HG03469 (cell line): Measurements from ENCODE around the gene MAN2A2.

Experiments
- ATAC-seq: cut with Tn5 transposase; IDR thresholded peaks from one replicate; pipeline ENCODE4 v1.9.1; 2021; ENCODE audit warnings: mild to moderate bottlenecking, moderate library complexity, moderate number of reproducible peaks; ENCODE audit not compliant: unreplicated experiment

MAN2A2 gene

DNA sequence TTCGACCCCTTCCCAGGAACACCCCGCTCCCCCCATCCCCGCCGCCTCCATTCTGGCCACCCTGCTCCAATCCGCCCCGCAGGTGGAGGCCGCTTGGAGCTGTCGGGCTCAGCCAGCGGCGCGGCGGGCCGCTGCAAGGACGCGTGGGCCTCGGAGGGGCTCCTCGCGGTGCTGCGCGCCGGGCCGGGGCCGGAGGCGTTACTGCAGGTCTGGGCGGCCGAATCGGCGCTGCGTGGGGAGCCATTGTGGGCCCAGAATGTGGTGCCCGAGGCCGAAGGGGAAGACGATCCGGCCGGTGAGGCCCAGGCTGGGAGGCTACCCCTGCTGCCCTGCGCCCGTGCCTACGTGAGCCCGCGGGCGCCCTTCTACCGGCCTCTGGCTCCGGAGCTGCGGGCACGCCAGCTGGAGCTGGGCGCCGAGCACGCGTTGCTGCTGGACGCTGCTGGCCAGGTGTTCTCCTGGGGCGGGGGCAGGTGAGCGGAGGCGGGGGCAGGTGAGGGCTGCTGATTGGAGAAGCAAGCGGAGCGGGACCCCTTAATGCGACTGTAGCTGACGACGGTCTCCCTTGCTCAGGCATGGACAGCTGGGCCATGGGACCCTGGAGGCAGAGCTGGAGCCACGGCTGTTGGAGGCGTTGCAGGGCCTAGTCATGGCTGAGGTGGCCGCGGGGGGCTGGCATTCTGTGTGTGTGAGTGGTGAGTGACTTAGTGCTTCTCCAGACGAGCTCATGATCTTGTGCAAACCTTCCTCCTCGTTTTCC lies 54.1 kb downstream of the MAN2A2 start:
- no peak for ATAC-seq

GRCh38 chr15:90957791-90958190 lies 54.7 kb downstream of the MAN2A2 start:
- ATAC-seq, result no peak

DNA sequence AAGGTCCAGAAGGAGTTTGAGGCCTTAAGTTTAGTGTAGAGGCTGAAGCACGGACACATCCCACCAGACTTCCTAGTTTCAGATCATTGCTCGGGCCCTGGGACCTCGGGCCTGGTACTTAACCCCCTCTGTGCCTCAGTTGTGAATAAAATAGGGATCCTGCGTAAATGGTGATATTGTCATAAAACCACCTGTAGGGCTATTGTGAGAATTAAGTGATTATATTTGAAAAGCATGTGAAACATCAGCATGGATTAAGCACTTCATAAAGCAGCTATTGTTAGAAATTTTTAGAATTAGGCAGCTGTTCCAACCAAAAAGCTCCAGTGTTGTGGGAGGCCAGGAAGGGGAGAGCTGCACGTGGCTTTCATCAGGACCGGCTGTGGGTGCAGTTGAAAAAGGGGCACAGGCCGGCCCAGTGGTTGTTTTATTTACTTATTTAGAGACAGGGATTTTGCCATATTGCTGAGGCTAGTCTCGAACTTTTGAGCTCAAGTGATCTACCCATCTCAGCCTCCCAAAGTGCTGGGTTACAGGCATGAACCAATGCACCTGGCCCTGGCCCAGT lies 56.0 kb downstream of the MAN2A2 start:
- ATAC-seq, result no peak

DNA sequence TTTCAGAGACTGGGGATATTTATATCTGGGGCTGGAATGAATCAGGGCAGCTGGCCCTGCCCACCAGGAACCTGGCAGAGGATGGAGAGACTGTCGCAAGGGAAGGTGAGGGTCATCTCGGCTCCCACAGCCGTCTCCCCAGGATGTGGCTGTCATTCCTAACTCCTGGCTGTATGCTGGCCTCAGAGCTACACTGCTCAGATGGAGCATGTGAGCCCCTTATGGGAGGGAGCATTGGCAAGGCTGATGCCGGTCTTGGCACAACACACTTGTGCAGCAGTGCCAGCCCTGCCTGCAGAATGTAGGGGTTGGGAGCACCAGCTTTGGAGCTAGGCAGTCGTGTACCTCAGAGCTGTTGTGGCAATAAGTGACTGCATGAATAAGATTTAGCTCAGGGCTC lies 56.8 kb downstream of the MAN2A2 start:
- no peak for ATAC-seq

DNA sequence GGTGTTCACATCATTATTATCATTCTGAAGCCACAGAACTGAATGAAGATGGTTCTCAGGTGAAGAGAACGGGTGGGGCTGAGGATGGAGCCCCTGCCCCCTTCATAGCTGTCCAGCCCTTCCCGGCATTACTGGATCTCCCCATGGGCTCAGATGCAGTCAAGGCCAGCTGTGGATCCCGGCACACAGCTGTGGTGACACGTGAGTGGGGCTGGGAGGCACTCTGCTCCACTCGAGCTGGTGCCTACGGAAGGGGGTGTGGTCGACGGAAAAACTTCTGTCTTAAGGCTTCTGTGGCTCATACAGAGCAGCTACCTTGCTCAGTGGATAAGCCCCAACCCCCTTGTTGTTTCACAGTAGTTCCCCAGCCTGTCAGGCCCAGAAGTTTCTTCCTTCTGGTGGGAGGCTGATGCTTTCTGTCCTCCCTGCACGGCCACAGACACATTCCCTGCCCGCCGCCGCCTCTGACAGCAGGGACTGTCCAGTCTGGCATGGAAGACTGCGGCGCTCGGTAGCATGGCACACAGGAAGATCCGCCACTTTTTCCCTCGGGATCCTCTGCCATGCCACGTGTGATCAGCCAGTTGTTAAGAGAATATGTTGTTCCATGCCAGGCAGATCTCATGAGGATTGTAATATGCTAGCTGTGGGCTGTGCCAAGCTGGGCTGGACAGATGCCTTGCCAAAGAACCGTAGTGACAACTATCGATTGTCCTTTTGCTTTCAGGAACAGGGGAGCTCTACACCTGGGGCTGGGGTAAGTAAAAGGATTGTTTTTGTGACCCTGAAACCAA lies 57.4 kb downstream of the MAN2A2 start:
- ATAC-seq, result no peak

- ATAC-seq, result no peak
These were observed 58.9 kb downstream of the MAN2A2 start for GRCh38 chr15:90962021-90962420.

DNA sequence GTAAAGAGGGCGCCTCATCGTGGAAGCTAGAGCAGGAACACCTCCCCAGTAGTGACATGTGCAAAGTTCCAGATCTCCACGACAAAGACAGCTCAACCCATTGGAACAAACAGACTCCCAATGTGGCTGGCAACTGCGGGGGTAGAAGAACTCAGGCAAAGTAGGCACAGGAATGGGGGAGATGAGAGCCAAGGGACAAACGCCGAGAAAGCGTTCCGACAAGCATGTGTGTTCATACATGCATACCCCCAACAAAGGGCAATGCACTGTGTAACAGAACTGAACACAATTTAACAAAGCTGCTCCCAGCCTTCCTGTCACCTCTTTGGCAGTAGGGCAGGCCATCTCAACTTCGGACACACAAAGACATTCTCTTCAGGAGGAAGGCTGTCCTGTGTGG lies 63.2 kb downstream of the MAN2A2 start:
- no peak for ATAC-seq

GRCh38 chr15:90967206-90967605 lies 64.1 kb downstream of the MAN2A2 start:
- no peak for ATAC-seq

DNA sequence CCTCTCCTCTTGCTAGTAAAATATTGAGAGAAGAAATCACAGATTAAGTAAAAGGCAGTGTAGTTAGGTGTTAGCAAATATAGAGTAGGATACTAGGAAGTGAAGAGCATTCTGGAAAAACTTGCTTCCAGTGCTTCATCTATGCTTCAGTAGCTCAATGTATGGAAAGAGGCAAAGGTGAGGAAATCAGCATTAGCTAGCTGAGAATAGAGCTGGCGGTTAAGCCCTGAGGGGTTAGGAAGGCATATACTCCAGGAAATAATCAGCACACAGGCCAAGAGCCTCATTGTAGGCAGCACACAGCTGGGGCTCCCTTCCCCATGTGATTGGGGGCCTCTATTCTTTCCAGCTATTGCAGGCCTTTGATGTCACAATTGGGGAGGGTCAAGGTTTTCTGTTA lies 65.3 kb downstream of the MAN2A2 start:
- no peak for ATAC-seq

GRCh38 chr15:90970274-90970673 lies 67.2 kb downstream of the MAN2A2 start:
- no peak for ATAC-seq

- ATAC-seq, result no peak
These were observed 69.0 kb downstream of the MAN2A2 start for GRCh38 chr15:90972133-90972532.
